ENCODE results near the gene FAM181A.

DNA sequence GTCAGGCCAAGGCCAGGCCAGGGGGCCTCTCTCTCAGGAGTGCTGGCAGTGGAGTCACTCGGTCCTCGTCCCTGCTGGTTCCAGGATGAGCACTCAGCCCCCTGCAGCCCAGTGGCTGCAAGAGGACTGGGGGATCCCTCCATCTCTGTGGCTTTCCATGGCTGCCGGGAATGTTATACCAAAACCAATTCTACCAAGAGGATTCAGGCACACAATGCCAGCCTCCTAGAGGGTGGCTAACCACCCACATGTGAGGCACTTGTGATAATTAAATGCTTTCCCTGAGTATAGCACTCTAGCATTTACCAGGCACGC, 27.3 kb downstream of the FAM181A start:
- TF ChIP-seq, protein P1, sequence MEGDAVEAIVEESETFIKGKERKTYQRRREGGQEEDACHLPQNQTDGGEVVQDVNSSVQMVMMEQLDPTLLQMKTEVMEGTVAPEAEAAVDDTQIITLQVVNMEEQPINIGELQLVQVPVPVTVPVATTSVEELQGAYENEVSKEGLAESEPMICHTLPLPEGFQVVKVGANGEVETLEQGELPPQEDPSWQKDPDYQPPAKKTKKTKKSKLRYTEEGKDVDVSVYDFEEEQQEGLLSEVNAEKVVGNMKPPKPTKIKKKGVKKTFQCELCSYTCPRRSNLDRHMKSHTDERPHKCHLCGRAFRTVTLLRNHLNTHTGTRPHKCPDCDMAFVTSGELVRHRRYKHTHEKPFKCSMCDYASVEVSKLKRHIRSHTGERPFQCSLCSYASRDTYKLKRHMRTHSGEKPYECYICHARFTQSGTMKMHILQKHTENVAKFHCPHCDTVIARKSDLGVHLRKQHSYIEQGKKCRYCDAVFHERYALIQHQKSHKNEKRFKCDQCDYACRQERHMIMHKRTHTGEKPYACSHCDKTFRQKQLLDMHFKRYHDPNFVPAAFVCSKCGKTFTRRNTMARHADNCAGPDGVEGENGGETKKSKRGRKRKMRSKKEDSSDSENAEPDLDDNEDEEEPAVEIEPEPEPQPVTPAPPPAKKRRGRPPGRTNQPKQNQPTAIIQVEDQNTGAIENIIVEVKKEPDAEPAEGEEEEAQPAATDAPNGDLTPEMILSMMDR (conservative IDR thresholded peaks at IDR 0.05; ENCODE audit: low read depth, low read length), result no peak
- TF ChIP-seq EZH2 (IDR thresholded peaks at IDR 0.05; ENCODE audit: borderline replicate concordance, low read depth, low read length, poor library complexity, severe bottlenecking), result no peak
